GM19025 (cell line): ENCODE data around the gene TEF.
"Not testable (repeated sequence)": the region's sequence is repeated elsewhere in the genome, so short reads cannot be mapped to it uniquely, and the experiment has no call there.

ENCODE experiments used
- ATAC-seq: cut with Tn5 transposase; IDR thresholded peaks from one replicate; pipeline ENCODE4 v1.9.1; 2021; ENCODE audit warnings: mild to moderate bottlenecking, low read depth, moderate library complexity; ENCODE audit not compliant: unreplicated experiment

The TEF gene

GRCh38 chr22:41415554-41415953 is 33.8 kb downstream of the TEF start:
- no peak for ATAC-seq

- ATAC-seq = no peak
Observed at GRCh38 chr22:41417622-41418390, 36.1 kb downstream of the TEF start.

GRCh38 chr22:41418717-41419116 is 37.0 kb downstream of the TEF start:
- ATAC-seq = no peak

DNA sequence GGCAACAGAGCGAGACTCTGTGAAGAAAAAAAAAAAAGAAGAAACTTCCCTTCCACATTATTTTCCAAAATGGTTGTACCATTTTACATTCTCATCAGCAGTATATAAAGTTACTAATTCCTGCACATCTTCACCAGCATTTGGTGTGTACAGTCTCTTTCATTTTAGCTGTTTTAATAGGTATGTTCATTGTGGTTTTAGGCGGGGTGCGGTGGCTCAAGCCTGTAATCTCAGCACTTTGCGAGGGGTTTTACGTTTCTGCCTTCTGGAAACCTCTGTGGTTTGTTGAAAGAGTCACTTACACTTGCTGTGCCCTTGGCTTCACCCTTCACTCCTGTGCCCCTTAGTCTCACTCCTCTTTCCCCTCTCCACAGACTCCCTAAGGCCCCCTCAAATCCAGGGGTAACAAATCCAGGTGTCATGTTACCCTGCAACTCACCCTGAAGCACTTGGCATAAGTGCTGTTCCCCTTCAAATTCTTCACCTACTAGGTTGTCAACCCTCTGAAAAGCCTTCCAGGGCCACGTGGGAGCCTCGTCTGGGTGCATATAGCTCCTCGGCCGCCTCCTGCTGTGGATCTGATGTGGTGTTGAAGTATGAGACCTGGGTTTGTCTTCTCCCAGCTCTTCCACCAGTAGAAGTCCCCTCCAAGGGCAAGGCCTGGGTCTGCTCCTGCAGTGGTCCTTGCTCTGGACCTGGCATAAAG is 44.1 kb downstream of the TEF start:
- no peak for ATAC-seq

DNA sequence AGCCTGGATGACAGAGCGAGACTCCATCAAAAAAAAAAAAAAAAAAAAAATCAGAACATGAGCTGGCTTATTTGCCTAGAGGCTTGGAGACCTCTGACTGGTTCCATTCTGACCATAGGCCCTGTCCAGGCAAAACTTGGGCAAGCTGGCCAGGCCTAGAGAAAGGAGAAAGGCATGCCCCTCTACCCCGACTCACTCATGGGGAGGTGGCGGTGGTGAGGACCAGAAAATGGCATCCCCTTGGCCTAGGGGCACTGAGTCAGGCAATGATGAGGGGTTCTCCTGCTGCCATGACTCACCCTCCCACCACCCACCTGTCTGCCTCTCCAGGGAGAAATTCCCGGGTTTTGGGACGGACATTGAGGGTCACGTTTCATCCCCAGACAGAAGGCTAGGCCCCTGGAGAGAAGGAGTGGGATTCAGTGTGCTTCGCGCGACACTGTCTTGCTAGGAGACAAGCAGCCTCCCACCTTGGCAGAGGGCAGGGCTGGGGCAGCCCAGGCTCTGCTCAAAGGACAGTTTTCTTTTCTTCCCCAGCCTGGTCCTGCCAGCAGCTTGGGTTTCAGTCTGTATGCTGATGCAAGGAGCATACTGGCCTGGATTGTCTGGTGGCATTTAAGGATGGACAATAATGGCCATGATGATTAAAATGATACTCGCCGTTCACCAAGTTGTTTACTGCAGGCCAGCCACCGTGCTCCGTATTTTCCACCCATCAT is 47.6 kb downstream of the TEF start:
- ATAC-seq = no peak

GRCh38 chr22:41429951-41430332 is 48.2 kb downstream of the TEF start:
- no peak for ATAC-seq

- ATAC-seq = no peak
Observed at GRCh38 chr22:41431656-41432055, 49.9 kb downstream of the TEF start.

- ATAC-seq = not testable (repeated sequence)
Observed at GRCh38 chr22:41433480-41433879, 51.7 kb downstream of the TEF start.

- not testable (repeated sequence) for ATAC-seq
Observed at GRCh38 chr22:41434361-41435003, 52.7 kb downstream of the TEF start.

DNA sequence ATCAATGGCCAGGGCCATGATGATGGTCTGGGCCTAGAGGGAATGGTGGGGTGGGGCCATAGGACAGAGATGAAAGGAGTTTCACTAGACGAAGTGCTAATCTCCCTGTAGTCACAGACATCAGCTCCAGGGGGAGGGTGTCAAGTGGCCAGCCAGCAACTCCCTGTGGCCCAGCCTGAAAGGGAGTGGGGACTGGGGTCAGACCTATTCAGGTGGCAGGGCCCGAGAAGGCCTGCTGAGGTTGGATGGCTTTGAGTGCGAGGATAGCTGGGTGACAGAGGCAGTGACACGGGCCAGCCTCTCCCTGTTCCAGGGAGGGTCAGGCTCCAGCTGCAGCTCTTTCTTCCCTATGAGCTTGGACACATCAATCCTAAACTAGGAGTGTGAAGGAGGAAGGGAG is 53.8 kb downstream of the TEF start:
- no peak for ATAC-seq

DNA sequence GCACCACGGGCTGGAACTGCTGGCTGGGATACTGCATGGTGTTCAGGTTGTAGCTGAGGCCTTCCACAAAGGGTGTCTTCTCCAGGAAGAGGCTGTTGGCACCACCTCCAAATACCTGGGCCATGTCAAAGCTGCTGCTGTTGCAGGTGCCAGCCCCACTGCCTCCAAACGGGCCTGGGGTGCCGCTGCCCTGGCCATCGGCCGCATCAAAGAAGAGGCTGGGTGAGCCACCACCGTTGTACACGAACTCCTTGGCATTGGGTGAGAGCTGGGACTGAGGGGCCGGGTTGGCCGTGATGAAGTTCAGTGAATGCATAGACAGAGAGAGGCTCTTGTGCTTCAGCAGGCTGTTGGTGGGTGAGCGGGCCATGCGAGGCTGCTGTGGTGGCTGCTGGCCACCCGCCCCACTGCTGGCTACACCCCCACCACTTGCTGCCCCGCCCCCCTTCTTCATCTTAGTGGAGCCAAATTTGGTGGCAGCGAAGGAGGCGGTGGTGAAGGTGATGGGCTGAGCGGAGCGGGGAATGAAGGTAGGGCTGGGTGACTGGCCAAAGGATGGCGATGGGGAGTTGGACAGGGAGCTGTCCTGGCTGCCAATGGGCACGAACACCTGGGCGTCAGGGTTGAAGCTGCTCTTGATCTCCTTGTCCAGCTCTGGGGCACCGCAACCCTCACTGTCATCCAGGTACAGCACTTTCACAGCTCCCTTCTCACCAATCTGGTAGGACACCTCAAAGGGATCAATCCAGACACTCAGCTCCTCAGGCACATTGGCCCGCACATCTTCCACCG is 54.8 kb downstream of the TEF start:
- no peak for ATAC-seq

DNA sequence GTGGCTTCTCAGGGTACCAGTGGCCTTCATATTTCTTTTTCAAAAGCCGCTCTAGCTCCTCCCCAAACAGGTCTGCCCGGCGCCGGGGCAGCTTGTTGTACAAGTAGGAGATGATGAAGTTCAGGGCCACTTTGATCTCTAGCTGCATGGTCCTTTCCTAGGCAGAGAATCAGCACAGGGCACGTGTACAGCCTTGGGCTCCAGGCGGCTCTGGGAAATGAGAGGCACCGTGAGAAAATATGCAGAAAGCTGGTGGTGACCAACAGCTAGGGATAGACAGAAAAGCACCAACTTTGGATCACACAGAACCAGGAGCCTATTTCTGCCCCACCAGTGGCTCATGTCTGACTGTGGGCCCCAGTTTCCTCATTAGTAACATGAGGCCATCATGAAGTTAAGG is 55.5 kb downstream of the TEF start:
- no peak for ATAC-seq

DNA sequence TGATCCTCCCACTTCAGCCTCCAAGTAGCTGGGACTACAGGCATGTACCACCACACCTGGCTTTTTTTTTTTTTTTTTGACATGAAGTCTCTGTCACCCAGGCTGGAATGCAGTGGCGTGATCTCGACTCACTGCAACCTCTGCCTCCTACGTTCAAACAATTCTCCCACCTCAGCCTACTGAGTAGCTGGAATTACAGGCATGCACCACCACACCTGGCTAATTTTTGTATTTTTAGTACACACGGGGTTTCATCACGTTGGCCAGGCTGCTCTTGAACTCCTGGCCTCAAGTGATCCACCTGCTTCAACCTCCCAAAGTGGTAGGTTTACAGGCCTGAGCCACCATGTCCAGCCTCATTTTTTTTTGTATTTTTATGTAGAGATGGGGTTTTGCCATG is 58.8 kb downstream of the TEF start:
- ATAC-seq = not testable (repeated sequence)

- no peak for ATAC-seq
Observed at GRCh38 chr22:41442240-41442792, 60.6 kb downstream of the TEF start.

GRCh38 chr22:41444360-41445128 is 62.8 kb downstream of the TEF start:
- peak; percentile 42 for ATAC-seq

- ATAC-seq = no peak
Observed at GRCh38 chr22:41445129-41446056, 63.7 kb downstream of the TEF start.

DNA sequence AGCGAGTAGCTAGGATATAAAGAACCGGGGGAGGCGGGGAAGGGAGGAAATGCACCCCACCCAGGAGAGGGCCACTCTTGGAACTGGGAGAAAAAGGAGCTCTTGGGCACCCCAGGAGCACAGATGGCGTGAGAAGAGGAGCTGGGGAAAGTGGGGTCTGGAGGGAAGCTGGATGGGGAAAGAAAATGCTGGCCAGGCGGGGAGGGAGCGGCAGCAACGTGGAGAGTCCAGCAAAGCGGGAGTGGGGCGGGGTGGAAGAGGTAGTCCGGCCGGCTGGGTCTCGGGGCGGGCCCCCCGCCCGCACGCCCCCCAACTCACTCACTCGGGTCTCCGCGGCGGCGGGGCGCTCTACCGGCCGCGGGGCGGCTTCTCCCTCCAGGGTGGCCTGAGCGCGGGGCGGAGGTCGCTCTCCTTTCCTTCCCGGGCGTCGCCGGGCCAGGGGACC is 64.3 kb downstream of the TEF start:
- ATAC-seq = no peak
